Measurements from ENCODE around the gene ZNF112. TPM values are rescaled to one million over a fixed set of nuclear protein-coding genes. Genes with fewer than 3 reads are reported as not detected.

Gene ZNF112
- total RNA-seq, 1 donor from 2014 or later: 1.1 TPM

GRCh38 chr19:44284968-44285367 is 71.5 kb downstream of the ZNF112 start:
- DNase-seq (ENCODE audit: low spot score) (no peak), ATAC-seq (no peak)

GRCh38 chr19:44282846-44283245 is 73.6 kb downstream of the ZNF112 start:
- DNase-seq (ENCODE audit: low spot score) (no peak), ATAC-seq (no peak)

- no peak for ATAC-seq
Measured at GRCh38 chr19:44280916-44281315, 75.6 kb downstream of the ZNF112 start.

GRCh38 chr19:44278181-44278690 is 78.2 kb downstream of the ZNF112 start:
- ATAC-seq (no peak), DNase-seq (ENCODE audit: low spot score) (no peak)

More at GRCh38 chr19:44280916-44281315, 75.6 kb downstream of the ZNF112 start:
- no peak for DNase-seq (ENCODE audit: low spot score)

GRCh38 chr19:44277331-44277730 is 79.1 kb downstream of the ZNF112 start:
- DNase-seq (ENCODE audit: low spot score) (no peak), ATAC-seq (no peak)

Other genes starting within 250 kb of the ZNF112 start
- gene ZNF225, start 243.3 kb downstream of the ZNF112 start, total RNA-seq: 1.8 TPM
- 3.6 TPM for gene ZNF234, start 215.1 kb downstream of the ZNF112 start, total RNA-seq
- 8.3 TPM for gene ZNF226, start 191.6 kb downstream of the ZNF112 start, total RNA-seq
- gene ZNF227, start 144.1 kb downstream of the ZNF112 start, total RNA-seq: 6.0 TPM
- not detected for gene ZNF233, start 96.8 kb downstream of the ZNF112 start, total RNA-seq
- 2.5 TPM for gene ZNF235, start 51.7 kb downstream of the ZNF112 start, total RNA-seq
- gene ZNF285, start 44.9 kb upstream of the ZNF112 start, total RNA-seq: 0.70 TPM
- 1.2 TPM for gene ZNF229, start 91.8 kb upstream of the ZNF112 start, total RNA-seq
- gene ZNF180, start 143.8 kb upstream of the ZNF112 start, total RNA-seq: 4.3 TPM
- gene CEACAM20, start 173.0 kb upstream of the ZNF112 start, total RNA-seq: not detected